Upper lobe of left lung (tissue), 6 donors: ENCODE measurements around the gene CCNI. TPM values are rescaled to one million over a fixed set of nuclear protein-coding genes. Genes with fewer than 3 reads are reported as not detected.

Experiments used
- ATAC-seq, 2 donors: fragments of 200-7000 bp; cut with Tn5 transposase; one replicate each; pipeline ENCODE4 v1.9.1; 2022; ENCODE audit warnings: mild to moderate bottlenecking in 2 of 2, moderate library complexity in 2 of 2; ENCODE audit not compliant: low FRiP score in 2 of 2
- DNase-seq, 2 donors: peaks; one replicate each; pipeline ENCODE4 v3.0.0-alpha.2; 2019 to 2020
- H3K27ac ChIP-seq, 4 donors: fragments of 200-600 bp; sonication (generic); one replicate each; pipeline ENCODE4 v1.5.1; 2016 to 2019
- H3K27me3 ChIP-seq, 4 donors: fragments of 200-600 bp; sonication (generic); one replicate each; pipeline ENCODE4 v1.5.1; 2017 to 2019
- H3K36me3 ChIP-seq, 4 donors: fragments of 200-600 bp; sonication (generic); one replicate each; pipeline ENCODE4 v1.5.1; 2016 to 2019
- H3K4me1 ChIP-seq, 4 donors: fragments of 200-600 bp; sonication (generic); one replicate each; pipeline ENCODE4 v1.5.1; 2018 to 2019
- H3K4me3 ChIP-seq, 4 donors: fragments of 200-600 bp; sonication (generic); one replicate each; pipeline ENCODE4 v1.5.1; 2017 to 2019; ENCODE audit warnings: mild to moderate bottlenecking in 2 of 4, moderate library complexity in 1 of 4
- H3K9me3 ChIP-seq, 4 donors: fragments of 200-600 bp; sonication (generic); one replicate each; pipeline ENCODE4 v1.5.1; 2018 to 2019
- EP300 ChIP-seq, 4 donors: sonication (generic); formaldehyde crosslinking; IDR thresholded peaks; one replicate each; pipeline ENCODE4 v1.5.1; 2017; ENCODE audit warnings: antibody characterized with exemption in 4 of 4, control low read depth in 2 of 4
- POLR2A ChIP-seq, 4 donors: fragments of 450-650 bp; IDR thresholded peaks; one replicate each; pipeline ENCODE4 v1.5.1; 2016 to 2017; ENCODE audit warnings: antibody characterized with exemption in 4 of 4, mild to moderate bottlenecking in 2 of 4
- POLR2AphosphoS5 ChIP-seq, 2 donors: sonication (generic); formaldehyde crosslinking; IDR thresholded peaks; one replicate each; pipeline ENCODE4 v1.5.1; 2017; ENCODE audit warnings: antibody characterized with exemption in 2 of 2
- WGBS, 2 donors: methylation state at CpG; one replicate each; pipeline ENCODE4 v1.1.5; 2017 to 2018; 5-methylcytosine and 5-hydroxymethylcytosine counted together
- total RNA-seq, 6 donors: library from RNA; depleted of rRNA in 4 of 6; stranded (reverse); fragments of >200 nt in 4 of 6; gene quantifications; one replicate each; pipeline versions ENCODE4 v1.1.0 to v1.2.1, GENCODE V29; 2016 to 2021
- TF ChIP-seq, protein P1 (sequence below), 6 experiments: fragments of 450-650 bp in 4 of 6; fragments of 200-600 bp in 2 of 6; sonication (generic) in 2 of 6; IDR thresholded peaks; one replicate each; pipeline ENCODE4 v1.5.1; 2016 to 2019; ENCODE audit warnings: antibody characterized with exemption in 6 of 6
- donor health status: DM: no; HTN: no; CAD: no; lungs with moderate emphysema.
- donor health status: DM: no; HTN: yes; CAD: no; lungs with severe emphysema.

The CCNI gene
- total RNA-seq, 6 donors from 2014 or later = 132 to 305 (median 216) TPM

DNA sequence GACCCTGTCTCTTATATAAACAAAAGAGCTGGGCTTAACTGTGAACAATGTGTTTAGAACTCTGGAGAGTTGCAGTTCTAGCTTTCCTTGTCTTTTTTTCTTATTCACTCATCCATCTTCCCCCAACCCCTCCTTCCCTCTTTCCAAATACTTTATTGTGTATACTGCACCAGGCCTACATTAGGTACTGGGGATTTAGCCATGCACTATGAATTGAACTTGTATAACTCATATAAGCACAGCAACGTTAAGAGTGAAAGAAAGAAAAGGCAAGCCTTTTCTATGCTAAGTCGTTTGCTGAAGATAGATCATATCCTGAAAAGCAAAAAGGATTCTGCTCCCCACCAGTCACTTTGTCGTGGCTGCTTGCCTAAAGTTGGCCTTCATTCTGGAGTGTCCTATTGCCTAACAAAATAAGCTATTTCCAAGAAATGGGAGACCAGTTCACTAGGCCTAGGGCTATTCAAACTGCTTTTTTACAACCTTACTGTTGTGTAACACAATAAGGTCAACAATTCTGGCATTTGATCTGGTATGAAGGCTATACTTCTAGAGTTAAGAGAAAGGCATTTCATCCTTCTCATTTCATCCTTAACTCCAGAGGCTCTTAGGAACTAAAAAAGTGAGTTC lies 32.2 kb downstream of the CCNI start:
- 58 to 60% methylated on average over 3 of the region's 3 CpGs for WGBS, 2 donors
- TF ChIP-seq EP300 (IDR thresholded peaks at IDR 0.05) = no peak
- TF ChIP-seq, protein P1, sequence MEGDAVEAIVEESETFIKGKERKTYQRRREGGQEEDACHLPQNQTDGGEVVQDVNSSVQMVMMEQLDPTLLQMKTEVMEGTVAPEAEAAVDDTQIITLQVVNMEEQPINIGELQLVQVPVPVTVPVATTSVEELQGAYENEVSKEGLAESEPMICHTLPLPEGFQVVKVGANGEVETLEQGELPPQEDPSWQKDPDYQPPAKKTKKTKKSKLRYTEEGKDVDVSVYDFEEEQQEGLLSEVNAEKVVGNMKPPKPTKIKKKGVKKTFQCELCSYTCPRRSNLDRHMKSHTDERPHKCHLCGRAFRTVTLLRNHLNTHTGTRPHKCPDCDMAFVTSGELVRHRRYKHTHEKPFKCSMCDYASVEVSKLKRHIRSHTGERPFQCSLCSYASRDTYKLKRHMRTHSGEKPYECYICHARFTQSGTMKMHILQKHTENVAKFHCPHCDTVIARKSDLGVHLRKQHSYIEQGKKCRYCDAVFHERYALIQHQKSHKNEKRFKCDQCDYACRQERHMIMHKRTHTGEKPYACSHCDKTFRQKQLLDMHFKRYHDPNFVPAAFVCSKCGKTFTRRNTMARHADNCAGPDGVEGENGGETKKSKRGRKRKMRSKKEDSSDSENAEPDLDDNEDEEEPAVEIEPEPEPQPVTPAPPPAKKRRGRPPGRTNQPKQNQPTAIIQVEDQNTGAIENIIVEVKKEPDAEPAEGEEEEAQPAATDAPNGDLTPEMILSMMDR (IDR thresholded peaks at IDR 0.05) = no peak
- no peak for TF ChIP-seq POLR2AphosphoS5 (IDR thresholded peaks at IDR 0.05)
- no peak for TF ChIP-seq POLR2A (IDR thresholded peaks at IDR 0.05)
- peaks cover 0 to 9% (median 6%) of the 10 kb centered on the region in 4 donors for H3K4me1 ChIP-seq
- H3K9me3 ChIP-seq = no peaks in the 10 kb centered on the region
- no peak overlapping the region for H3K4me3 ChIP-seq
- DNase-seq (no peak), ATAC-seq (peak in 1 of 2 donors; percentile 39)
- no peak overlapping the region for H3K27ac ChIP-seq
- H3K36me3 ChIP-seq = peaks cover 9 to 24% (median 14%) of the 10 kb centered on the region in 4 donors
- no peaks in the 10 kb centered on the region for H3K27me3 ChIP-seq

GRCh38 chr4:77040854-77041725 lies 34.7 kb downstream of the CCNI start:
- Histone ChIP-seq H3K4me3 (no peak overlapping the region), H3K9me3 (no peaks in the 10 kb centered on the region), H3K4me1 (peaks cover 0 to 9% (median 6%) of the 10 kb centered on the region in 4 donors), H3K27ac (peak overlapping the region in 2 of 4 donors; percentile 5 to 20), H3K27me3 (no peaks in the 10 kb centered on the region), H3K36me3 (no peaks in the 10 kb centered on the region)
- no peak for TF ChIP-seq EP300 (IDR thresholded peaks at IDR 0.05)
- TF ChIP-seq, protein P1 (IDR thresholded peaks at IDR 0.05) = no peak
- no peak for TF ChIP-seq POLR2A (IDR thresholded peaks at IDR 0.05)
- no peak for TF ChIP-seq POLR2AphosphoS5 (IDR thresholded peaks at IDR 0.05)
- ATAC-seq (no peak), DNase-seq (no peak)
- WGBS, 2 donors = 71 to 74% methylated on average over 2 of the region's 2 CpGs

DNA sequence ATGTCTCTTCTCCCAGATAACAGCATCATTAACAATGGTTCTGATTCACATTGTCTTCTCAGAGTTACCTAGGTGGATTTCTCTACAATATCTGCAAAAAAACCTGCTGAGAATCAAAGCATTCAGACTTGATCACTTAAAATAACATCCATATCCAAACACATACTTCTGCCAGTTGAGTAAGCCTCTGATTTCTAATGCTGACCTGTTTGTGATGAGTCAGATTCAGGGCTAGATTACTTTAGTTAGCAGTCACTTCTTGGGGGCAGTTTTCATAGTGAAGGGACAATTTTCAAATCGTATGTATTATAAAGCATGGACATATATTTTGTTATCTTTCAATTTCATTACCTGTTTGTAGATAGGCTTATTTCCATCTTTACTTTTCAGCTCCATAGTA lies 35.5 kb downstream of the CCNI start:
- no peak overlapping the region for H3K4me3 ChIP-seq
- peaks cover 0 to 9% (median 6%) of the 10 kb centered on the region in 4 donors for H3K4me1 ChIP-seq
- ATAC-seq (no peak), DNase-seq (no peak)
- 86% methylated on average over 1 of the region's 1 CpG for WGBS, 2 donors
- H3K9me3 ChIP-seq = no peaks in the 10 kb centered on the region
- H3K27me3 ChIP-seq = no peaks in the 10 kb centered on the region
- TF ChIP-seq POLR2AphosphoS5 (IDR thresholded peaks at IDR 0.05) (no peak), EP300 (IDR thresholded peaks at IDR 0.05) (no peak), POLR2A (IDR thresholded peaks at IDR 0.05) (no peak)
- TF ChIP-seq, protein P1 (IDR thresholded peaks at IDR 0.05) = no peak
- H3K27ac ChIP-seq = peak overlapping the region in 2 of 4 donors; percentile 5 to 20
- H3K36me3 ChIP-seq = no peaks in the 10 kb centered on the region

DNA sequence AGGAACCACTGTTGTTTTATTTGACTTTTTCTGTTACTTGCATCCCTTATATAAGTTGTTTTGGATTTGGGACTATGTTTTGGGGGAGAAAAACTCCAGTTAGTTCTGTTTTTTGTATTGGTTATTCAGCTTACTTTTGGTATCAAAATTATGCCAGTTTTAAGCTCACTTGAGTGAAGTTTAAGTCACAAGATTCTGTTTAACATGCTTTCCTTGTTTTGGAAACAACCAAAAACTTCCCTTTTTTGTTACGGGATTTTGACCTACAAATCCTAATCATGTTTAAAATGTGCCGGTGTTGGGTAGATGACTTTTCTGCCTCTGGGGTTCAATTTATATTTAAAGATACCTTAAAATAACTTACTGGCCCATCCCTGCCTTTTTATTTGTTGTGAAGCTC lies 36.0 kb downstream of the CCNI start:
- no peak for TF ChIP-seq POLR2AphosphoS5 (IDR thresholded peaks at IDR 0.05)
- TF ChIP-seq EP300 (IDR thresholded peaks at IDR 0.05) = no peak
- TF ChIP-seq POLR2A (IDR thresholded peaks at IDR 0.05) = no peak
- TF ChIP-seq, protein P1 (IDR thresholded peaks at IDR 0.05) = no peak
- WGBS, 2 donors = 83 to 87% methylated on average over 2 of the region's 2 CpGs
- Histone ChIP-seq H3K4me1 (peaks cover 0 to 9% (median 6%) of the 10 kb centered on the region in 4 donors), H3K9me3 (no peaks in the 10 kb centered on the region), H3K4me3 (no peak overlapping the region), H3K27ac (no peak overlapping the region), H3K36me3 (peaks cover 0 to 4% (median 0%) of the 10 kb centered on the region in 4 donors), H3K27me3 (no peaks in the 10 kb centered on the region)
- DNase-seq (no peak), ATAC-seq (no peak)
